MCF 10A (cell line): ENCODE measurements around the gene ASAP2. TPM values are rescaled to one million over a fixed set of nuclear protein-coding genes. Genes with fewer than 3 reads are reported as not detected.

Source experiments
- BruUV-seq: library from RNA; stranded (reverse); fragments of 400-500 nt; replicated peaks from 2 replicates; lab custom pipeline; 2021; lab: Mats Ljungman, UMichigan
- CTCF ChIA-PET: fragments of 300-600 bp; sonication (Branson Sonifier 250); formaldehyde crosslinking; extraction: SDS; loops from one replicate; lab custom pipeline; 2021; ENCODE audit warnings: antibody characterized with exemption, inconsistent platforms; lab: Yijun Ruan, JAX
- POLR2A ChIA-PET: fragments of 300-600, 350-650 bp; sonication (Branson Sonifier 250); formaldehyde crosslinking; extraction: SDS; loops from one replicate; lab custom pipeline; 2020; ENCODE audit warnings: antibody characterized with exemption, inconsistent platforms; lab: Yijun Ruan, JAX
- DNase-seq: peaks from one replicate; pipeline ENCODE4 v3.0.0-alpha.2; 2018; ENCODE audit not compliant: unreplicated experiment
- H3K27ac Mint-ChIP-seq: one replicate; pipeline ENCODE4 v1.8.0; 2022; ENCODE audit warnings: mild to moderate bottlenecking, low read depth, mixed read lengths; ENCODE audit not compliant: unreplicated experiment
- H3K27me3 Mint-ChIP-seq: one replicate; pipeline ENCODE4 v1.8.0; 2022; ENCODE audit warnings: mixed read lengths; ENCODE audit not compliant: insufficient read depth, unreplicated experiment
- H3K36me3 Mint-ChIP-seq: one replicate; pipeline ENCODE4 v1.8.0; 2022; ENCODE audit warnings: mild to moderate bottlenecking, moderate library complexity, mixed read lengths; ENCODE audit not compliant: insufficient read depth, unreplicated experiment
- H3K4me1 Mint-ChIP-seq: one replicate; pipeline ENCODE4 v1.8.0; 2022; ENCODE audit warnings: mixed read lengths; ENCODE audit not compliant: insufficient read depth, unreplicated experiment
- H3K4me3 Mint-ChIP-seq: one replicate; pipeline ENCODE4 v1.8.0; 2022; ENCODE audit warnings: mild to moderate bottlenecking, moderate library complexity, mixed read lengths; ENCODE audit not compliant: unreplicated experiment
- H3K9me3 Mint-ChIP-seq: one replicate; pipeline ENCODE4 v1.8.0; 2022; ENCODE audit warnings: mixed read lengths; ENCODE audit not compliant: unreplicated experiment
- CTCF ChIP-seq: fragments of 200-600 bp; IDR thresholded peaks from one replicate; pipeline ENCODE4 v1.8.0; 2022; ENCODE audit warnings: antibody characterized with exemption, mild to moderate bottlenecking; ENCODE audit not compliant: unreplicated experiment
- intact Hi-C: fragments of 100-400 bp; cut with micrococcal nuclease; formaldehyde crosslinking; loops from 2 replicates; pipeline ENCODE4 v1.14.1; 2022
- total RNA-seq: library from RNA; stranded (reverse); gene quantifications from 2 replicates; pipeline ENCODE4 v1.2.3, GENCODE V29; 2022

ASAP2 gene
- total RNA-seq, 1 experiment from 2014 or later, result 80.8 TPM

GRCh38 chr2:9247177-9247576 lies 40.6 kb downstream of the ASAP2 start:
- ChIA-PET POLR2A (interaction anchor here (0.6 to 7.2 kb wide), 8 partner anchors 10 to 68 kb away, joined by 3 to 142 read pairs (median 5); partner anchors contain the start of gene ASAP2), CTCF (interaction anchor here (1.1 to 3.7 kb wide), 5 partner anchors 12 to 104 kb away, joined by 3 to 20 read pairs (median 4); no protein-coding TSS in a partner anchor)
- Mint-ChIP-seq H3K36me3 (peaks cover 6% of the 10 kb centered on the region), H3K27me3 (no peaks in the 10 kb centered on the region), H3K4me1 (peaks cover 68% of the 10 kb centered on the region), H3K9me3 (no peaks in the 10 kb centered on the region), H3K4me3 (no peak overlapping the region), H3K27ac (peak overlapping the region; percentile 81)
- intact Hi-C loops, result no loop called here
- no TSS peak for BruUV-seq
- DNase-seq, result no peak
- no peak for TF ChIP-seq CTCF

DNA sequence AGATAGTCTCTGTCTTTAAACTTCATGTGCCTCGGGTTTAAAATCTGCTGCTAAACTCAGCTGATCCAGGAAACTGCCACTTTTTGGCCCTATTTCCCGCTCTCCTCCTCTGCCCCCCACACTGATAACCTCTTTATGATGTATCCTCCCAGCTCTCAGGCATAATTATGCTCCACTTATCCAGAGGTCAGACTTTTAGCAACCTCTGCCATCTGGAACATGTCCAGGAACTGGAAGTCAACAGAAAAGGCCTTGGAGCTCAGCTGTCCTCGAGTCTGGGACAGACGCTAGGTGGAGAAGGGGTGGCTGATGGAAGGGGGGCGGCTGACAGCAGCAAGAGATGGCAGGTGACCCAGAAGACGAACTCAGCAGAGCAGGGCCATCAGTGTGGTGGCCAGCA lies 41.2 kb downstream of the ASAP2 start:
- no TSS peak for BruUV-seq
- Mint-ChIP-seq H3K4me3 (no peak overlapping the region), H3K9me3 (no peaks in the 10 kb centered on the region), H3K4me1 (peaks cover 69% of the 10 kb centered on the region), H3K27me3 (no peaks in the 10 kb centered on the region), H3K27ac (peak overlapping the region; percentile 90), H3K36me3 (peaks cover 6% of the 10 kb centered on the region)
- no peak for DNase-seq
- ChIA-PET POLR2A (interaction anchor here (1.2 to 7.2 kb wide), 5 partner anchors 9 to 63 kb away, joined by 4 to 142 read pairs (median 7); partner anchors contain the start of gene ASAP2), CTCF (interaction anchor here (0.7 to 3.7 kb wide), 7 partner anchors 12 to 105 kb away, joined by 3 to 20 read pairs (median 4); no protein-coding TSS in a partner anchor)
- TF ChIP-seq CTCF, result no peak
- intact Hi-C loops, result loop anchor here (2.0 kb wide), 1 partner anchor 13 kb away; no protein-coding TSS in a partner anchor

DNA sequence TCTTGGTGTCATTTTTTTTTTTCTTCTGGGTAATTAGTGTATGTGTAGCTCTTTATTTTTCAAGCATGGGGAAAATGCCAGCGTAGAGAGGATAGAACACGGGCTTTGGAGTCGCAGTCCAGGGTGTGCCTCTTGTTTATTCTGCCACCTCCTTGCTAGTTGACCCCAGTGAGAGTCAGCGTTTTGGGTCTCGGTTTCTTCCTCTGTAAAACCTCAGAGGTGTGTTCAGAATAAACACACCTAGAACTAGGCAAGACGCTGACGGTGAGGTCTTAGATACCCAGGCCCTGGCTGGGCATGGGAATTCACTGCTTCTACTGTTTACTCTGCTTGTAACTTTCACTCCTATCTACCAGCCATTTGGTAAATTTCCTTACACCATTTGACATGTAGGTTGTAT lies 41.8 kb downstream of the ASAP2 start:
- TF ChIP-seq CTCF, result no peak
- H3K9me3 Mint-ChIP-seq, result no peaks in the 10 kb centered on the region
- intact Hi-C loops, result loop anchor here (2.0 kb wide), 1 partner anchor 14 kb away; no protein-coding TSS in a partner anchor
- peaks cover 6% of the 10 kb centered on the region for H3K36me3 Mint-ChIP-seq
- no peak for DNase-seq
- CTCF ChIA-PET, result interaction anchor here (0.6 to 3.7 kb wide), 11 partner anchors 9 to 86 kb away, joined by 3 to 20 read pairs (median 3); no protein-coding TSS in a partner anchor
- H3K4me1 Mint-ChIP-seq, result peaks cover 71% of the 10 kb centered on the region
- H3K27me3 Mint-ChIP-seq, result no peaks in the 10 kb centered on the region
- H3K4me3 Mint-ChIP-seq, result no peak overlapping the region
- no TSS peak for BruUV-seq
- POLR2A ChIA-PET, result interaction anchor here (1.4 to 7.2 kb wide), 5 partner anchors 8 to 62 kb away, joined by 4 to 142 read pairs (median 64); partner anchors contain the start of gene ASAP2
- H3K27ac Mint-ChIP-seq, result peak overlapping the region; percentile 90

GRCh38 chr2:9249020-9249800 lies 42.6 kb downstream of the ASAP2 start:
- no peaks in the 10 kb centered on the region for H3K9me3 Mint-ChIP-seq
- POLR2A ChIA-PET, result interaction anchor here (0.6 to 7.2 kb wide), 12 partner anchors 14 to 306 kb away, joined by 3 to 142 read pairs (median 6); partner anchors contain the start of genes ADAM17 and ASAP2
- peak overlapping the region; percentile 65 for H3K4me3 Mint-ChIP-seq
- peak; percentile 76 for DNase-seq
- TF ChIP-seq CTCF, result no peak
- peaks cover 6% of the 10 kb centered on the region for H3K36me3 Mint-ChIP-seq
- H3K27ac Mint-ChIP-seq, result peak overlapping the region; percentile 90
- intact Hi-C loops, result loop anchor here (2.0 kb wide), 1 partner anchor 14 kb away; no protein-coding TSS in a partner anchor
- CTCF ChIA-PET, result interaction anchor here (0.6 to 3.7 kb wide), 9 partner anchors 10 to 85 kb away, joined by 3 to 20 read pairs (median 3); no protein-coding TSS in a partner anchor
- no TSS peak for BruUV-seq
- H3K27me3 Mint-ChIP-seq, result no peaks in the 10 kb centered on the region
- peaks cover 74% of the 10 kb centered on the region for H3K4me1 Mint-ChIP-seq
